ENCODE results near the gene CRAMP1. TPM values are rescaled to one million over a fixed set of nuclear protein-coding genes. Genes with fewer than 3 reads are reported as not detected.

The CRAMP1 gene
- total RNA-seq, 2 donors from 2014 or later, result 12.1 to 12.4 TPM

- intact Hi-C loops (cut with DNase I), result no loop called here
Observed at GRCh38 chr16:1651094-1651973, 39.2 kb downstream of the CRAMP1 start.

GRCh38 chr16:1651974-1652312 is 39.8 kb downstream of the CRAMP1 start:
- intact Hi-C loops (cut with DNase I), result no loop called here

More at GRCh38 chr16:1651094-1651973, 39.2 kb downstream of the CRAMP1 start:
- no peak for DNase-seq (ENCODE audit: low spot score)

GRCh38 chr16:1653023-1653422 is 40.9 kb downstream of the CRAMP1 start:
- DNase-seq (ENCODE audit: low spot score), result no peak
- intact Hi-C loops (cut with DNase I), result no loop called here

More at GRCh38 chr16:1651974-1652312, 39.8 kb downstream of the CRAMP1 start:
- no peak for DNase-seq (ENCODE audit: low spot score)

- intact Hi-C loops (cut with DNase I), result no loop called here
- no peak for DNase-seq (ENCODE audit: low spot score)
Observed at GRCh38 chr16:1654505-1655268, 42.5 kb downstream of the CRAMP1 start.

- DNase-seq (ENCODE audit: low spot score), result no peak
Observed at GRCh38 chr16:1655269-1655807, 43.2 kb downstream of the CRAMP1 start.

GRCh38 chr16:1655909-1656807 is 44.0 kb downstream of the CRAMP1 start:
- no peak for DNase-seq (ENCODE audit: low spot score)

More at GRCh38 chr16:1655269-1655807, 43.2 kb downstream of the CRAMP1 start:
- intact Hi-C loops (cut with DNase I), result no loop called here

GRCh38 chr16:1656808-1657617 is 44.9 kb downstream of the CRAMP1 start:
- intact Hi-C loops (cut with DNase I), result no loop called here
- no peak for DNase-seq (ENCODE audit: low spot score)

More at GRCh38 chr16:1655909-1656807, 44.0 kb downstream of the CRAMP1 start:
- intact Hi-C loops (cut with DNase I), result no loop called here

GRCh38 chr16:1657841-1658240 is 45.7 kb downstream of the CRAMP1 start:
- DNase-seq (ENCODE audit: low spot score), result no peak
- intact Hi-C loops (cut with DNase I), result no loop called here

GRCh38 chr16:1659031-1659430 is 46.9 kb downstream of the CRAMP1 start:
- intact Hi-C loops (cut with DNase I), result no loop called here
- no peak for DNase-seq (ENCODE audit: low spot score)

GRCh38 chr16:1661826-1662225 is 49.7 kb downstream of the CRAMP1 start:
- DNase-seq (ENCODE audit: low spot score), result no peak
- intact Hi-C loops (cut with DNase I), result no loop called here

GRCh38 chr16:1662543-1662942 is 50.4 kb downstream of the CRAMP1 start:
- DNase-seq (ENCODE audit: low spot score), result no peak
- intact Hi-C loops (cut with DNase I), result no loop called here

- intact Hi-C loops (cut with DNase I), result no loop called here
- no peak for DNase-seq (ENCODE audit: low spot score)
Observed at GRCh38 chr16:1665829-1666228, 53.7 kb downstream of the CRAMP1 start.

GRCh38 chr16:1666316-1666715 is 54.2 kb downstream of the CRAMP1 start:
- DNase-seq (ENCODE audit: low spot score), result no peak
- intact Hi-C loops (cut with DNase I), result no loop called here

- no peak for DNase-seq (ENCODE audit: low spot score)
- intact Hi-C loops (cut with DNase I), result no loop called here
Observed at GRCh38 chr16:1667271-1667670, 55.1 kb downstream of the CRAMP1 start.

- no peak for DNase-seq (ENCODE audit: low spot score)
- intact Hi-C loops (cut with DNase I), result no loop called here
Observed at GRCh38 chr16:1667916-1668315, 55.8 kb downstream of the CRAMP1 start.

- no peak for DNase-seq (ENCODE audit: low spot score)
- intact Hi-C loops (cut with DNase I), result no loop called here
Observed at GRCh38 chr16:1668612-1669319, 56.6 kb downstream of the CRAMP1 start.

- DNase-seq (ENCODE audit: low spot score), result no peak
- intact Hi-C loops (cut with DNase I), result no loop called here
Observed at GRCh38 chr16:1669698-1670097, 57.5 kb downstream of the CRAMP1 start.

- intact Hi-C loops (cut with DNase I), result no loop called here
- no peak for DNase-seq (ENCODE audit: low spot score)
Observed at GRCh38 chr16:1670371-1670770, 58.2 kb downstream of the CRAMP1 start.
